GM19372 (cell line): ENCODE measurements around the gene ZAR1.
A peak's percentile ranks its signal among the peaks of the same experiment; 100 is the strongest.

Source experiments
- ATAC-seq: cut with Tn5 transposase; IDR thresholded peaks from one replicate; pipeline ENCODE4 v1.9.1; 2021; ENCODE audit warnings: mild to moderate bottlenecking, low read depth, moderate library complexity; ENCODE audit not compliant: unreplicated experiment

The ZAR1 gene

GRCh38 chr4:48489683-48490011, 405 bp upstream of the ZAR1 start:
- ATAC-seq, result no peak

- ATAC-seq, result no peak
These were observed 845 bp downstream of the ZAR1 start for GRCh38 chr4:48490680-48491513.

GRCh38 chr4:48491514-48492176, 1.6 kb downstream of the ZAR1 start:
- no peak for ATAC-seq

- ATAC-seq, result no peak
These were observed 3.5 kb downstream of the ZAR1 start for GRCh38 chr4:48493452-48494100.

GRCh38 chr4:48495941-48496340, 5.9 kb downstream of the ZAR1 start:
- ATAC-seq, result no peak

GRCh38 chr4:48498895-48499294, 8.8 kb downstream of the ZAR1 start:
- no peak for ATAC-seq

GRCh38 chr4:48499551-48500066, 9.6 kb downstream of the ZAR1 start:
- peak; percentile 79 for ATAC-seq

GRCh38 chr4:48503233-48504025, 13.4 kb downstream of the ZAR1 start:
- ATAC-seq, result no peak

GRCh38 chr4:48504026-48504330, 13.9 kb downstream of the ZAR1 start:
- ATAC-seq, result no peak

- no peak for ATAC-seq
These were observed 14.3 kb downstream of the ZAR1 start for GRCh38 chr4:48504352-48504751.

- ATAC-seq, result no peak
These were observed 16.7 kb downstream of the ZAR1 start for GRCh38 chr4:48506716-48507115.

- ATAC-seq, result no peak
These were observed 19.5 kb downstream of the ZAR1 start for GRCh38 chr4:48509543-48509942.

- no peak for ATAC-seq
These were observed 28.1 kb downstream of the ZAR1 start for GRCh38 chr4:48518143-48518542.

- ATAC-seq, result no peak
These were observed 36.4 kb downstream of the ZAR1 start for GRCh38 chr4:48526406-48526805.

- ATAC-seq, result no peak
These were observed 48.3 kb downstream of the ZAR1 start for GRCh38 chr4:48538358-48538757.

- no peak for ATAC-seq
These were observed 49.5 kb downstream of the ZAR1 start for GRCh38 chr4:48539597-48539996.

GRCh38 chr4:48542888-48543287, 52.8 kb downstream of the ZAR1 start:
- no peak for ATAC-seq

- no peak for ATAC-seq
These were observed 53.7 kb downstream of the ZAR1 start for GRCh38 chr4:48543796-48544195.
